HepG2 (cell line): Measurements from ENCODE around the gene RAC3. TPM values are rescaled to one million over a fixed set of nuclear protein-coding genes. Genes with fewer than 3 reads are reported as not detected.

ENCODE experiments used
- AGO2 ChIP-seq: fragments of 200-400 bp; formaldehyde crosslinking; optimal IDR thresholded peaks from 2 replicates; pipeline ENCODE3; 2017; ENCODE audit warnings: mild to moderate bottlenecking, low read depth, low read length, moderate library complexity
- AKNA ChIP-seq: sonication (generic); formaldehyde crosslinking; IDR thresholded peaks from 2 replicates; pipeline ENCODE4 v1.4.0; 2020; ENCODE audit warnings: missing genetic modification reagents, borderline replicate concordance
- CEBPG ChIP-seq: IDR thresholded peaks from 2 replicates; pipeline ENCODE4 v1.6.1; 2016
- MTF1 ChIP-seq: sonication (generic); formaldehyde crosslinking; IDR thresholded peaks from 2 replicates; pipeline ENCODE4 v1.5.0; 2020; ENCODE audit warnings: missing genetic modification reagents
- NR1H2 ChIP-seq: sonication (generic); formaldehyde crosslinking; IDR thresholded peaks from 2 replicates; pipeline ENCODE4 v1.8.1; 2022; ENCODE audit warnings: low read depth, missing genetic modification reagents, borderline replicate concordance
- NR2F2 ChIP-seq: IDR thresholded peaks from 2 replicates; pipeline ENCODE4 v1.6.1; 2012; ENCODE audit warnings: low read depth, inconsistent platforms, borderline replicate concordance
- RBM22 ChIP-seq: fragments of 200-400 bp; formaldehyde crosslinking; optimal IDR thresholded peaks from 2 replicates; pipeline ENCODE3; 2017; ENCODE audit warnings: mild to moderate bottlenecking, low read length, moderate library complexity
- SRF ChIP-seq: IDR thresholded peaks from 2 replicates; pipeline ENCODE4 v1.6.1; 2011; ENCODE audit warnings: mild to moderate bottlenecking, low read depth, low read length, moderate library complexity
- ZBTB10 ChIP-seq: sonication (generic); formaldehyde crosslinking; IDR thresholded peaks from 2 replicates; pipeline ENCODE4 v1.4.0; 2020; ENCODE audit warnings: missing genetic modification reagents, borderline replicate concordance
- ZBTB25 ChIP-seq: IDR thresholded peaks from 2 replicates; pipeline ENCODE4 v1.6.1; 2018; ENCODE audit warnings: missing genetic modification reagents
- ZNF101 ChIP-seq: sonication (generic); formaldehyde crosslinking; IDR thresholded peaks from 2 replicates; pipeline ENCODE4 v1.4.0; 2020; ENCODE audit warnings: mild to moderate bottlenecking, low read depth, missing genetic modification reagents, borderline replicate concordance
- ZNF264 ChIP-seq: sonication (generic); formaldehyde crosslinking; IDR thresholded peaks from 2 replicates; pipeline ENCODE4 v1.4.0; 2020; ENCODE audit warnings: missing genetic modification reagents
- ZNF274 ChIP-seq: sonication (generic); formaldehyde crosslinking; IDR thresholded peaks from 2 replicates; pipeline ENCODE4 v1.5.1; 2020; ENCODE audit warnings: mild to moderate bottlenecking, missing genetic modification reagents
- ZNF30 ChIP-seq: sonication (generic); formaldehyde crosslinking; IDR thresholded peaks from 2 replicates; pipeline ENCODE4 v1.5.0; 2020; ENCODE audit warnings: mild to moderate bottlenecking, missing genetic modification reagents
- ZNF431 ChIP-seq: sonication (generic); formaldehyde crosslinking; IDR thresholded peaks from 2 replicates; pipeline ENCODE4 v1.9.0; 2022; ENCODE audit warnings: missing genetic modification reagents, low read depth, mild to moderate bottlenecking, borderline replicate concordance
- ZNF644 ChIP-seq: IDR thresholded peaks from 2 replicates; pipeline ENCODE4 v1.6.1; 2016; ENCODE audit warnings: low read depth
- polyA plus RNA-seq, 8 experiments: library from polyadenylated mRNA; depleted of rRNA in 3 of 8; stranded (reverse) in 7 of 8; unstranded in 1 of 8; fragments of >200 nt; fragmentation: Illumina TruSeq in 4 of 8; extraction: Trizol in 4 of 8; gene quantifications; 2 replicates each; pipeline versions ENCODE4 v1.2.1 to v1.2.3, GENCODE V29; 2011 to 2016; ENCODE audit warnings: low read depth in 4 of 8, missing spikeins in 1 of 8, mixed read lengths in 1 of 8; ENCODE audit not compliant: insufficient read depth in 1 of 8
- total RNA-seq, 5 experiments: library from RNA; depleted of rRNA; stranded (reverse); fragments of >200 nt; fragmentation: Illumina TruSeq; extraction: Trizol; gene quantifications; 2 replicates each; pipeline ENCODE4 v1.2.3, GENCODE V29; 2016; ENCODE audit warnings: low read depth in 1 of 5
- TF ChIP-seq, protein P1 (sequence below): fragments of 450-650 bp; IDR thresholded peaks from 2 replicates; pipeline ENCODE4 v1.6.1; 2017
- TF ChIP-seq, protein P2 (sequence below): sonication (generic); formaldehyde crosslinking; IDR thresholded peaks from 2 replicates; pipeline ENCODE4 v1.4.0; 2020; ENCODE audit warnings: missing genetic modification reagents, borderline replicate concordance

Gene RAC3
- total and polyA plus RNA-seq, 2 of the 13 experiments (the other 11 are each of a cell fraction or from before 2014, with no cell fraction given), result 10.5 to 21.3 TPM

- TF ChIP-seq AKNA (CRISPR knock-in tag), result no peak
- TF ChIP-seq, protein P1, sequence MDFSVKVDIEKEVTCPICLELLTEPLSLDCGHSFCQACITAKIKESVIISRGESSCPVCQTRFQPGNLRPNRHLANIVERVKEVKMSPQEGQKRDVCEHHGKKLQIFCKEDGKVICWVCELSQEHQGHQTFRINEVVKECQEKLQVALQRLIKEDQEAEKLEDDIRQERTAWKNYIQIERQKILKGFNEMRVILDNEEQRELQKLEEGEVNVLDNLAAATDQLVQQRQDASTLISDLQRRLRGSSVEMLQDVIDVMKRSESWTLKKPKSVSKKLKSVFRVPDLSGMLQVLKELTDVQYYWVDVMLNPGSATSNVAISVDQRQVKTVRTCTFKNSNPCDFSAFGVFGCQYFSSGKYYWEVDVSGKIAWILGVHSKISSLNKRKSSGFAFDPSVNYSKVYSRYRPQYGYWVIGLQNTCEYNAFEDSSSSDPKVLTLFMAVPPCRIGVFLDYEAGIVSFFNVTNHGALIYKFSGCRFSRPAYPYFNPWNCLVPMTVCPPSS, result no peak
- TF ChIP-seq AGO2, result peak; percentile 100
- no peak for TF ChIP-seq ZNF30 (CRISPR knock-in tag)
- no peak for TF ChIP-seq ZNF644 (CRISPR knock-in tag)
- TF ChIP-seq, protein P2, sequence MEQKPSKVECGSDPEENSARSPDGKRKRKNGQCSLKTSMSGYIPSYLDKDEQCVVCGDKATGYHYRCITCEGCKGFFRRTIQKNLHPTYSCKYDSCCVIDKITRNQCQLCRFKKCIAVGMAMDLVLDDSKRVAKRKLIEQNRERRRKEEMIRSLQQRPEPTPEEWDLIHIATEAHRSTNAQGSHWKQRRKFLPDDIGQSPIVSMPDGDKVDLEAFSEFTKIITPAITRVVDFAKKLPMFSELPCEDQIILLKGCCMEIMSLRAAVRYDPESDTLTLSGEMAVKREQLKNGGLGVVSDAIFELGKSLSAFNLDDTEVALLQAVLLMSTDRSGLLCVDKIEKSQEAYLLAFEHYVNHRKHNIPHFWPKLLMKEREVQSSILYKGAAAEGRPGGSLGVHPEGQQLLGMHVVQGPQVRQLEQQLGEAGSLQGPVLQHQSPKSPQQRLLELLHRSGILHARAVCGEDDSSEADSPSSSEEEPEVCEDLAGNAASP (CRISPR knock-in tag), result no peak
- 0 out of 2 replicates have a peak, but pooled peaks have one; percentile 3 for TF ChIP-seq ZBTB10
- TF ChIP-seq CEBPG (CRISPR knock-in tag), result peak; percentile 9
- TF ChIP-seq MTF1 (CRISPR knock-in tag), result no peak
- TF ChIP-seq ZNF101 (CRISPR knock-in tag), result 0 out of 2 replicates have a peak, but pooled peaks have one; percentile 1
- TF ChIP-seq ZNF264, result no peak
- TF ChIP-seq RBM22, result peak; percentile 96
- TF ChIP-seq ZBTB25 (CRISPR knock-in tag), result no peak
- TF ChIP-seq NR1H2, result peak; percentile 78; the same call in 1 of the 2 replicates
- TF ChIP-seq NR2F2, result no peak
- peak; percentile 87; the same call in 1 of the 2 replicates for TF ChIP-seq ZNF274
- TF ChIP-seq ZNF431, result no peak
- TF ChIP-seq SRF, result no peak
Observed at GRCh38 chr17:81995463-81996231, 35.8 kb upstream of the RAC3 start (continued).
